Neural cell (in vitro differentiated cells): ENCODE data around the gene CDC16. TPM values are rescaled to one million over a fixed set of nuclear protein-coding genes. Genes with fewer than 3 reads are reported as not detected.

ENCODE experiments used
- H2AFZ ChIP-seq: fragments of 200-600, 300-800 bp; sonication (generic), shearing (Covaris generic); 2 replicates; pipeline ENCODE4 v1.6.0; 2014; ENCODE audit warnings: low read depth, mild to moderate bottlenecking, antibody characterized with exemption, low read length, moderate library complexity
- H3F3A ChIP-seq: fragments of 200-600 bp; shearing (Covaris generic); 2 replicates; pipeline ENCODE4 v1.6.1; 2016; ENCODE audit warnings: mild to moderate bottlenecking, moderate library complexity, mixed read lengths, antibody characterized with exemption, low read length; ENCODE audit not compliant: insufficient read depth, poor library complexity, severe bottlenecking
- H3K27ac ChIP-seq: fragments of 200-600, 300-800 bp; sonication (generic), shearing (Covaris generic); 2 replicates; pipeline ENCODE4 v1.5.1; 2014; ENCODE audit warnings: mild to moderate bottlenecking, low read length, moderate library complexity
- H3K27me3 ChIP-seq: fragments of 300-800, 200-600 bp; sonication (generic), shearing (Covaris generic); 2 replicates; pipeline ENCODE4 v1.6.0; 2014; ENCODE audit warnings: mild to moderate bottlenecking, low read depth, low read length, moderate library complexity; ENCODE audit not compliant: insufficient read depth
- H3K36me3 ChIP-seq: fragments of 300-800, 200-600 bp; sonication (generic), shearing (Covaris generic); 2 replicates; pipeline ENCODE4 v1.5.1; 2014; ENCODE audit warnings: mild to moderate bottlenecking, antibody characterized with exemption, low read length, moderate library complexity; ENCODE audit not compliant: insufficient read depth
- H3K4me2 ChIP-seq: fragments of 300-800, 200-600 bp; sonication (generic), shearing (Covaris generic); 2 replicates; pipeline ENCODE4 v1.6.0; 2014; ENCODE audit warnings: mild to moderate bottlenecking, low read length
- H3K4me3 ChIP-seq: fragments of 300-800, 200-600 bp; sonication (generic), shearing (Covaris generic); 2 replicates; pipeline ENCODE4 v1.5.1; 2014; ENCODE audit warnings: mild to moderate bottlenecking, low read length, moderate library complexity
- H3K79me2 ChIP-seq: fragments of 200-600 bp; shearing (Covaris generic); replicated peaks from 2 replicates; pipeline ENCODE4 v1.6.0; 2014; ENCODE audit warnings: mild to moderate bottlenecking, low read length, moderate library complexity; ENCODE audit not compliant: insufficient read depth
- H3K9ac ChIP-seq: fragments of 300-800, 200-600 bp; sonication (generic), shearing (Covaris generic); 2 replicates; pipeline ENCODE4 v1.6.1; 2016; ENCODE audit warnings: mild to moderate bottlenecking, low read length, mixed read lengths
- H3K9me2 ChIP-seq: fragments of 200-600 bp; shearing (Covaris generic); 2 replicates; pipeline ENCODE4 v1.6.1; 2016; ENCODE audit warnings: mild to moderate bottlenecking, low read length, mixed read lengths; ENCODE audit not compliant: insufficient read depth
- H3K9me3 ChIP-seq: fragments of 200-600, 300-800 bp; sonication (generic), shearing (Covaris generic); 2 replicates; pipeline ENCODE4 v1.6.1; 2016; ENCODE audit warnings: mild to moderate bottlenecking, mixed run types, low read length, moderate library complexity, mixed read lengths
- H4K20me1 ChIP-seq: fragments of 200-600 bp; shearing (Covaris generic); 2 replicates; pipeline ENCODE4 v1.6.1; 2016; ENCODE audit warnings: mild to moderate bottlenecking, mixed run types; ENCODE audit not compliant: insufficient read depth
- EP300 ChIP-seq: fragments of 450-650 bp; conservative IDR thresholded peaks from 2 replicates; pipeline ENCODE4 v1.6.1; 2014; ENCODE audit warnings: antibody characterized with exemption, mild to moderate bottlenecking, moderate library complexity; ENCODE audit not compliant: poor library complexity, severe bottlenecking
- EZH2 ChIP-seq: fragments of 200-600, 300-800 bp; shearing (Covaris generic), sonication (generic); IDR thresholded peaks from 2 replicates; pipeline ENCODE4 v1.6.1; 2014; ENCODE audit warnings: antibody characterized with exemption, low read length, borderline replicate concordance, mild to moderate bottlenecking; ENCODE audit not compliant: insufficient read depth, poor library complexity, severe bottlenecking
- MXI1 ChIP-seq: fragments of 450-650 bp; conservative IDR thresholded peaks from 2 replicates; pipeline ENCODE4 v1.6.1; 2014; ENCODE audit warnings: antibody characterized with exemption, mild to moderate bottlenecking; ENCODE audit not compliant: poor library complexity, severe bottlenecking
- POLR2AphosphoS5 ChIP-seq: IDR thresholded peaks from 2 replicates; pipeline ENCODE4 v1.6.1; 2012
- RAD21 ChIP-seq: fragments of 450-650 bp; conservative IDR thresholded peaks from 2 replicates; pipeline ENCODE4 v1.6.1; 2014; ENCODE audit warnings: antibody characterized with exemption, mild to moderate bottlenecking, moderate library complexity
- SMC3 ChIP-seq: fragments of 450-650 bp; conservative IDR thresholded peaks from 2 replicates; pipeline ENCODE4 v1.6.1; 2014; ENCODE audit warnings: antibody characterized with exemption, mild to moderate bottlenecking, moderate library complexity; ENCODE audit not compliant: poor library complexity
- TAF1 ChIP-seq: IDR thresholded peaks from 2 replicates; pipeline ENCODE4 v1.6.1; 2012; ENCODE audit warnings: low read depth
- polyA plus RNA-seq: library from polyadenylated mRNA; depleted of rRNA; stranded (reverse); fragments of >200 nt; gene quantifications from 2 replicates; pipeline ENCODE4 v1.2.3, GENCODE V29; 2014
- TF ChIP-seq, protein P1 (sequence below): fragments of 450-650 bp; IDR thresholded peaks from 2 replicates; pipeline ENCODE4 v1.5.1; 2014; ENCODE audit warnings: antibody characterized with exemption, mild to moderate bottlenecking, moderate library complexity; ENCODE audit not compliant: poor library complexity, severe bottlenecking
- TF ChIP-seq, protein P2 (sequence below): IDR thresholded peaks from 2 replicates; pipeline ENCODE4 v1.6.1; 2012; ENCODE audit warnings: borderline replicate concordance

CDC16 gene
- polyA plus RNA-seq, 1 donor from 2014 or later: 78.4 TPM

DNA sequence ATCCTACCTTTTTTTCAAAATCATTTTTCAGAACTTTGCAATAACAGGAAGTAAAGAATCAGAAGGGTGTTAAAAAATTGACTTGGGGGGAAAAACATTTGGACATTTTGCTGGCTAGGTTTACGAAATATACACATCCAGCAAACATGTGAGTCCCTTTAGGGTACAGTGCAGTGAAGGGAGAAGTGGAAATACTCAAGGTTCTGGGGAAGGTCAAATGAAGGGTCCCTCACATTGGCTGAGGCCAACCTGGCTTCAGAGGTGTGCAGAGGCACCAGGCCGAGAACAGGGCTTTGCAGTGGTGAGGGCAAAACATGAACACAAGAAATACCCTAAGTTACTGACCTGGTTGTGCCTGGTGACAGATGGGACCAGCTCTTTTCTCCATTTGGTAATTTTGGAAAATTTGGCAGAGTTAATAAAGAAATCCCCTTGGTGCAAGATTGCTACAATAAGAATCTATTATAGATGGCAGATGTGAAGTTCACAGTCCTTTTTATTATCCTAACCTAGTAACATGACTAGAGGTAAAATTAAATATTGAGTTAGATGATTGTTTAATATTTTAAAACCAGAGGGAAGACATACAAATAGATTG, 45.2 kb downstream of the CDC16 start:
- Histone ChIP-seq H2AFZ (no peak overlapping the region), H3K9me3 (no peaks in the 10 kb centered on the region), H3K4me2 (no peak overlapping the region), H3K4me3 (no peak overlapping the region), H3K79me2 (peaks cover 25% of the 10 kb centered on the region), H3K27ac (no peak overlapping the region), H4K20me1 (no peaks in the 10 kb centered on the region), H3K9me2 (no peaks in the 10 kb centered on the region), H3K36me3 (no peaks in the 10 kb centered on the region), H3K27me3 (no peaks in the 10 kb centered on the region), H3F3A (peaks cover 10% of the 10 kb centered on the region), H3K9ac (no peak overlapping the region)
- TF ChIP-seq, protein P1, sequence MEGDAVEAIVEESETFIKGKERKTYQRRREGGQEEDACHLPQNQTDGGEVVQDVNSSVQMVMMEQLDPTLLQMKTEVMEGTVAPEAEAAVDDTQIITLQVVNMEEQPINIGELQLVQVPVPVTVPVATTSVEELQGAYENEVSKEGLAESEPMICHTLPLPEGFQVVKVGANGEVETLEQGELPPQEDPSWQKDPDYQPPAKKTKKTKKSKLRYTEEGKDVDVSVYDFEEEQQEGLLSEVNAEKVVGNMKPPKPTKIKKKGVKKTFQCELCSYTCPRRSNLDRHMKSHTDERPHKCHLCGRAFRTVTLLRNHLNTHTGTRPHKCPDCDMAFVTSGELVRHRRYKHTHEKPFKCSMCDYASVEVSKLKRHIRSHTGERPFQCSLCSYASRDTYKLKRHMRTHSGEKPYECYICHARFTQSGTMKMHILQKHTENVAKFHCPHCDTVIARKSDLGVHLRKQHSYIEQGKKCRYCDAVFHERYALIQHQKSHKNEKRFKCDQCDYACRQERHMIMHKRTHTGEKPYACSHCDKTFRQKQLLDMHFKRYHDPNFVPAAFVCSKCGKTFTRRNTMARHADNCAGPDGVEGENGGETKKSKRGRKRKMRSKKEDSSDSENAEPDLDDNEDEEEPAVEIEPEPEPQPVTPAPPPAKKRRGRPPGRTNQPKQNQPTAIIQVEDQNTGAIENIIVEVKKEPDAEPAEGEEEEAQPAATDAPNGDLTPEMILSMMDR: no peak
- TF ChIP-seq, protein P2, sequence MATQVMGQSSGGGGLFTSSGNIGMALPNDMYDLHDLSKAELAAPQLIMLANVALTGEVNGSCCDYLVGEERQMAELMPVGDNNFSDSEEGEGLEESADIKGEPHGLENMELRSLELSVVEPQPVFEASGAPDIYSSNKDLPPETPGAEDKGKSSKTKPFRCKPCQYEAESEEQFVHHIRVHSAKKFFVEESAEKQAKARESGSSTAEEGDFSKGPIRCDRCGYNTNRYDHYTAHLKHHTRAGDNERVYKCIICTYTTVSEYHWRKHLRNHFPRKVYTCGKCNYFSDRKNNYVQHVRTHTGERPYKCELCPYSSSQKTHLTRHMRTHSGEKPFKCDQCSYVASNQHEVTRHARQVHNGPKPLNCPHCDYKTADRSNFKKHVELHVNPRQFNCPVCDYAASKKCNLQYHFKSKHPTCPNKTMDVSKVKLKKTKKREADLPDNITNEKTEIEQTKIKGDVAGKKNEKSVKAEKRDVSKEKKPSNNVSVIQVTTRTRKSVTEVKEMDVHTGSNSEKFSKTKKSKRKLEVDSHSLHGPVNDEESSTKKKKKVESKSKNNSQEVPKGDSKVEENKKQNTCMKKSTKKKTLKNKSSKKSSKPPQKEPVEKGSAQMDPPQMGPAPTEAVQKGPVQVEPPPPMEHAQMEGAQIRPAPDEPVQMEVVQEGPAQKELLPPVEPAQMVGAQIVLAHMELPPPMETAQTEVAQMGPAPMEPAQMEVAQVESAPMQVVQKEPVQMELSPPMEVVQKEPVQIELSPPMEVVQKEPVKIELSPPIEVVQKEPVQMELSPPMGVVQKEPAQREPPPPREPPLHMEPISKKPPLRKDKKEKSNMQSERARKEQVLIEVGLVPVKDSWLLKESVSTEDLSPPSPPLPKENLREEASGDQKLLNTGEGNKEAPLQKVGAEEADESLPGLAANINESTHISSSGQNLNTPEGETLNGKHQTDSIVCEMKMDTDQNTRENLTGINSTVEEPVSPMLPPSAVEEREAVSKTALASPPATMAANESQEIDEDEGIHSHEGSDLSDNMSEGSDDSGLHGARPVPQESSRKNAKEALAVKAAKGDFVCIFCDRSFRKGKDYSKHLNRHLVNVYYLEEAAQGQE: no peak
- TF ChIP-seq RAD21 (no peak), EP300 (no peak)

DNA sequence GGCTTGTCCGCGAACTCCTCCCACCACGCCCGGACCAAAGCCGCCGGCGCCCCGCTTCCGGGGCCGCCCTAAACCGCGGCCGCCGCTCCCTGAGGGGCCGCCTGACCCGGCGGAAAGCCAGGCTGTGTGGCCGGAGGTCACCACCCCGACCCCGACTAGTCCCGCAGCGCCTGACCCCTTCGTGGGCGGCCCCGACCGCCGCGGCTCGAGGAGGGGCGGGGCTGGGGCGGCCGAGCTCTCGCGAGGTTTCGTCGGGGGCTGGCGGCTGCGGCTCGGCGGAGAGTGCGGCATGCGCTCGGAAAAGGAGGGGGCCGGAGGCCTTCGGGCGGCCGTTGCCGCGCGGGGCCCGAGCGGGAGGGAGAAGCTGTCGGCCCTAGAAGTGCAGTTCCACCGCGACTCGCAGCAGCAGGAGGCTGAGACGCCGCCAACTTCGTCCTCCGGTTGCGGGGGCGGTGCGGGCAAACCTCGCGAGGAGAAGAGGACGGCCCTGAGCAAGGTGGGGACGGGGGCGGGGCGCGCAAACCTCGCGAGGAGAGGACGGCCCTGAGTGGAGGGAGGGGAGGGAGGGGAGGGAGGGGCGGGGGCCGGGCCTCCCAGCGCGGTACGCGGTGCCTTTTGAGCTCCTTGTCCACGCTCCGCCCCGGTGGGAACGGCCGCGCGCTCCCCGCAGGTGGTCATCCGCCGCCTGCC, 46.8 kb downstream of the CDC16 start, which contains the start of gene UPF3A:
UPF3A (plus strand) TSS at position 251 of the 690 bp plus-strand sequence; CDS start at position 290, 39 bp downstream.
- peaks cover 25% of the 10 kb centered on the region for H3K79me2 ChIP-seq
- H2AFZ ChIP-seq: peak within 1 kb of the TSS; percentile 96
- TF ChIP-seq TAF1: no peak
- peak; percentile 75 for TF ChIP-seq POLR2AphosphoS5
- TF ChIP-seq, protein P1: no peak
- TF ChIP-seq EZH2: no peak
- no peak for TF ChIP-seq RAD21
- peak; percentile 31 for TF ChIP-seq MXI1
- TF ChIP-seq, protein P2: no peak
- no peak for TF ChIP-seq EP300
- no peak for TF ChIP-seq SMC3

More for the DNA sequence above, 46.8 kb downstream of the CDC16 start, which contains the start of gene UPF3A:
- Histone ChIP-seq H3K27me3 (no peaks in the 10 kb centered on the region), H3K9me2 (no peaks in the 10 kb centered on the region), H3K36me3 (no peaks in the 10 kb centered on the region), H3K9ac (peak within 1 kb of the TSS; percentile 91), H3K27ac (peak within 1 kb of the TSS; percentile 97), H4K20me1 (no peaks in the 10 kb centered on the region), H3K4me2 (peak within 1 kb of the TSS; percentile 87), H3K4me3 (peak within 1 kb of the TSS; percentile 95), H3K9me3 (no peaks in the 10 kb centered on the region), H3F3A (peaks cover 10% of the 10 kb centered on the region)
